Osteocyte (in vitro differentiated cells): Measurements from ENCODE around the gene KIAA0930. TPM values are rescaled to one million over a fixed set of nuclear protein-coding genes. Genes with fewer than 3 reads are reported as not detected.
"Not testable (repeated sequence)": the region's sequence is repeated elsewhere in the genome, so short reads cannot be mapped to it uniquely, and the experiment has no call there.

Experiments
- DNase-seq: peaks from one replicate; pipeline ENCODE4 v3.0.0; 2021; ENCODE audit warnings: mixed read lengths; ENCODE audit not compliant: unreplicated experiment; ENCODE audit errors: extremely low spot score
- H3K27ac Mint-ChIP-seq: one replicate; pipeline ENCODE4 v1.8.0; 2021; ENCODE audit warnings: mild to moderate bottlenecking, mixed read lengths; ENCODE audit not compliant: unreplicated experiment
- H3K27me3 Mint-ChIP-seq: one replicate; pipeline ENCODE4 v1.8.0; 2021; ENCODE audit warnings: mixed read lengths; ENCODE audit not compliant: unreplicated experiment
- H3K36me3 Mint-ChIP-seq: one replicate; pipeline ENCODE4 v1.8.0; 2021; ENCODE audit warnings: mixed read lengths; ENCODE audit not compliant: unreplicated experiment
- H3K4me1 Mint-ChIP-seq: one replicate; pipeline ENCODE4 v1.8.0; 2021; ENCODE audit warnings: mixed read lengths; ENCODE audit not compliant: unreplicated experiment
- H3K4me3 Mint-ChIP-seq: one replicate; pipeline ENCODE4 v1.8.0; 2021; ENCODE audit warnings: mild to moderate bottlenecking, moderate library complexity, mixed read lengths; ENCODE audit not compliant: unreplicated experiment
- H3K9me3 Mint-ChIP-seq: one replicate; pipeline ENCODE4 v1.8.0; 2021; ENCODE audit warnings: mixed read lengths; ENCODE audit not compliant: unreplicated experiment
- total RNA-seq: library from RNA; stranded (reverse); gene quantifications from 2 replicates; pipeline ENCODE4 v1.2.1, GENCODE V29; 2021
- TF ChIP-seq, protein P1 (sequence below): fragments of 200-600 bp; sonication (generic); IDR thresholded peaks from 2 replicates; pipeline ENCODE4 v1.5.0; 2021; ENCODE audit warnings: antibody characterized with exemption, mild to moderate bottlenecking, moderate library complexity

The KIAA0930 gene
- total RNA-seq, 1 donor from 2014 or later, result 53.1 TPM

DNA sequence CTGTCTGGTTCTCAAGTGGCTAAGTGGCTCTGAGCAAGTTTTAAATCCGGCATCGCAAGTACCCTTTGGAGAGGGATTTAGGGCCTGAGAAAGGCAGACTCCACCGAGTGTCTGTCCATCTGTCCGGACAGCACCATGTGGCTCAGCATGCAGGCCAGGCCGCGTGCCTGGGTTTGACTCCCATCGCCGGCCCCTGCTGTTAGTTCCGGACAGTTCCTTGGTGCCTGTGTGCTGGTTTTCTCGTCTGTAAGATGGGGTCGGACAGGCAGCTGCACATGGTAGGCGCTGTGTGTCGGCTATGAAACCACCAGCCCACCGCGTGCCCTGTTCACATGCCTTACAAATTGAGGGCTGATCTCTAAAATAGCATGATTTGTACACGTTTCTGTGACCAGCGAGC lies 46.0 kb downstream of the KIAA0930 start:
- Mint-ChIP-seq H3K4me3 (no peak overlapping the region), H3K9me3 (no peaks in the 10 kb centered on the region)

DNA sequence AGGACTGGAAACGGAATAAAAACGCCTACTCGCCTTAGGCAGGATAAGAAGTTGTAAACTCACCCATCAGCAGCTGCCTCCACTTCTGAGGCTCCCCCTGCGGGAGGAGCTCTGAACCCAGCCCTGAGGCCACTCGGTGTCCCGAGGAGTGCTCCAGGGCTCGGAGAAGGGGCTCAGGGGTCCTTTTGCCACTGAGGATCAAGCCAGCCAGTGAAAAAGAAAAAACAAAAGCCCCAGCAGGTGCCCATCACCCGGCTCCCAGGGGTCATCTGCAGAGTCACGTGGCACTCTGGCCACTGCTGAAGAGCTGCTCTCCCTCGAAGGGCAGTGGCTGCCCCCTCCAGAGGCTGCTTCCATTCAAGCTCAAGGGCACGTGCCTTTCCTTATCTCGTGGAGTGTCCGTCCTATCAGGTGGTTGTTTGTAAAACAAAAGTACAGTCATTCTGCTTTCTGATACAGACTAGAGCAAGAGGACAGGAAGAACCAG lies 48.0 kb downstream of the KIAA0930 start:
- Mint-ChIP-seq H3K4me1 (peaks cover 2% of the 10 kb centered on the region), H3K9me3 (no peaks in the 10 kb centered on the region), H3K4me3 (no peak overlapping the region), H3K27me3 (no peaks in the 10 kb centered on the region), H3K36me3 (peaks cover 11% of the 10 kb centered on the region), H3K27ac (no peak overlapping the region)
- no peak for DNase-seq
- TF ChIP-seq, protein P1, sequence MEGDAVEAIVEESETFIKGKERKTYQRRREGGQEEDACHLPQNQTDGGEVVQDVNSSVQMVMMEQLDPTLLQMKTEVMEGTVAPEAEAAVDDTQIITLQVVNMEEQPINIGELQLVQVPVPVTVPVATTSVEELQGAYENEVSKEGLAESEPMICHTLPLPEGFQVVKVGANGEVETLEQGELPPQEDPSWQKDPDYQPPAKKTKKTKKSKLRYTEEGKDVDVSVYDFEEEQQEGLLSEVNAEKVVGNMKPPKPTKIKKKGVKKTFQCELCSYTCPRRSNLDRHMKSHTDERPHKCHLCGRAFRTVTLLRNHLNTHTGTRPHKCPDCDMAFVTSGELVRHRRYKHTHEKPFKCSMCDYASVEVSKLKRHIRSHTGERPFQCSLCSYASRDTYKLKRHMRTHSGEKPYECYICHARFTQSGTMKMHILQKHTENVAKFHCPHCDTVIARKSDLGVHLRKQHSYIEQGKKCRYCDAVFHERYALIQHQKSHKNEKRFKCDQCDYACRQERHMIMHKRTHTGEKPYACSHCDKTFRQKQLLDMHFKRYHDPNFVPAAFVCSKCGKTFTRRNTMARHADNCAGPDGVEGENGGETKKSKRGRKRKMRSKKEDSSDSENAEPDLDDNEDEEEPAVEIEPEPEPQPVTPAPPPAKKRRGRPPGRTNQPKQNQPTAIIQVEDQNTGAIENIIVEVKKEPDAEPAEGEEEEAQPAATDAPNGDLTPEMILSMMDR, result no peak

More for the DNA sequence above, 46.0 kb downstream of the KIAA0930 start:
- H3K27ac Mint-ChIP-seq, result no peak overlapping the region
- H3K4me1 Mint-ChIP-seq, result peaks cover 2% of the 10 kb centered on the region
- peaks cover 18% of the 10 kb centered on the region for H3K36me3 Mint-ChIP-seq
- no peak for DNase-seq
- H3K27me3 Mint-ChIP-seq, result no peaks in the 10 kb centered on the region
- TF ChIP-seq, protein P1, result no peak

- not testable (repeated sequence) for DNase-seq, H3K36me3 Mint-ChIP-seq, H3K4me1 Mint-ChIP-seq, H3K27ac Mint-ChIP-seq, H3K27me3 Mint-ChIP-seq, H3K4me3 Mint-ChIP-seq, H3K9me3 Mint-ChIP-seq
Observed at GRCh38 chr22:45191746-45192145, 48.9 kb downstream of the KIAA0930 start.

- Mint-ChIP-seq H3K9me3 (no peaks in the 10 kb centered on the region), H3K4me3 (no peak overlapping the region), H3K27ac (no peak overlapping the region), H3K4me1 (peaks cover 5% of the 10 kb centered on the region), H3K27me3 (no peaks in the 10 kb centered on the region), H3K36me3 (peaks cover 12% of the 10 kb centered on the region)
- no peak for DNase-seq
- TF ChIP-seq, protein P1, result no peak
Observed at GRCh38 chr22:45190202-45190872, 50.4 kb downstream of the KIAA0930 start.

GRCh38 chr22:45188779-45189178 lies 51.9 kb downstream of the KIAA0930 start:
- no peaks in the 10 kb centered on the region for H3K27me3 Mint-ChIP-seq
- H3K4me1 Mint-ChIP-seq, result peaks cover 5% of the 10 kb centered on the region
- peaks cover 25% of the 10 kb centered on the region for H3K36me3 Mint-ChIP-seq
- H3K27ac Mint-ChIP-seq, result no peak overlapping the region
- TF ChIP-seq, protein P1, result no peak
- H3K9me3 Mint-ChIP-seq, result no peaks in the 10 kb centered on the region
- no peak for DNase-seq
- H3K4me3 Mint-ChIP-seq, result no peak overlapping the region
